H1 (cell line): ENCODE results near the gene DTNB. TPM values are rescaled to one million over a fixed set of nuclear protein-coding genes. Genes with fewer than 3 reads are reported as not detected.

Source experiments
- CTCF ChIA-PET: fragments of 300-600 bp; sonication (Branson Sonifier 250); formaldehyde crosslinking; loops from one replicate; lab custom pipeline; 2021; ENCODE audit not compliant: partially characterized antibody; lab: Charles Lee
- POLR2A ChIA-PET: fragments of 300-600 bp; sonication (Branson Sonifier 250); formaldehyde crosslinking; loops from one replicate; lab custom pipeline; 2021; ENCODE audit warnings: inconsistent platforms; ENCODE audit not compliant: partially characterized antibody; lab: Charles Lee
- DNase-seq, 2 experiments: peaks; one replicate each; pipeline versions ENCODE4 v3.0.0 to v3.0.0-alpha.2; 2010 to 2022; ENCODE audit warnings: low spot score in 2 of 2, low read depth in 1 of 2, mixed read lengths in 1 of 2
- FAIRE-seq: peaks from 2 replicates; lab custom pipeline; 2011; peaks lifted over from hg19 to GRCh38; lab: Jason Lieb, UNC
- H2AFZ ChIP-seq: 2 replicates; pipeline ENCODE4 v1.8.1; 2012; ENCODE audit warnings: low read length, inconsistent platforms
- H2AK5ac ChIP-seq: 2 replicates; pipeline ENCODE4 v1.6.1; 2013; ENCODE audit warnings: low read depth, low read length
- H2BK120ac ChIP-seq: replicated peaks from 2 replicates; pipeline ENCODE3; 2013; ENCODE audit warnings: low read depth, low read length, inconsistent platforms
- H2BK12ac ChIP-seq: 2 replicates; pipeline ENCODE4 v1.6.1; 2013; ENCODE audit warnings: low read depth, low read length
- H2BK15ac ChIP-seq: 2 replicates; pipeline ENCODE4 v1.6.1; 2013; ENCODE audit warnings: low read length
- H2BK20ac ChIP-seq: 2 replicates; pipeline ENCODE4 v1.6.1; 2013; ENCODE audit warnings: low read length
- H2BK5ac ChIP-seq: 2 replicates; pipeline ENCODE4 v1.6.1; 2013; ENCODE audit warnings: low read depth, low read length
- H3K14ac ChIP-seq: 2 replicates; pipeline ENCODE4 v1.6.1; 2013; ENCODE audit warnings: inconsistent platforms; ENCODE audit not compliant: insufficient read length
- H3K18ac ChIP-seq: 2 replicates; pipeline ENCODE4 v1.6.1; 2013; ENCODE audit warnings: low read length; ENCODE audit errors: extremely low read depth
- H3K23ac ChIP-seq: 2 replicates; pipeline ENCODE4 v1.6.1; 2013; ENCODE audit warnings: inconsistent platforms; ENCODE audit not compliant: insufficient read length
- H3K23me2 ChIP-seq: 2 replicates; pipeline ENCODE4 v1.6.1; 2013; ENCODE audit warnings: low read depth, low read length
- H3K27ac ChIP-seq: 2 replicates; pipeline ENCODE4 v1.6.1; 2011; ENCODE audit warnings: low read depth, low read length, inconsistent platforms
- H3K27me3 ChIP-seq, 4 experiments: replicated peaks in 1 of 4; 1 replicate in 1 of 4; 2 replicates in 3 of 4; pipeline versions ENCODE4 v1.6.1 to v1.8.1; 2011 to 2013; ENCODE audit warnings: low read length in 3 of 4, mild to moderate bottlenecking in 3 of 4, inconsistent platforms in 2 of 4, mixed read lengths in 2 of 4, moderate library complexity in 1 of 4; ENCODE audit not compliant: control insufficient read depth in 3 of 4, insufficient read depth in 3 of 4; ENCODE audit errors: extremely low read depth in 1 of 4
- H3K36me3 ChIP-seq, 4 experiments: 2 replicates each; pipeline versions ENCODE4 v1.6.1 to v1.8.1; 2011 to 2013; ENCODE audit warnings: mild to moderate bottlenecking in 4 of 4, low read length in 3 of 4, moderate library complexity in 2 of 4, control low read depth in 1 of 4, inconsistent platforms in 1 of 4; ENCODE audit not compliant: insufficient read depth in 4 of 4, control insufficient read depth in 2 of 4
- H3K4ac ChIP-seq: replicated peaks from 2 replicates; pipeline ENCODE3; 2013; ENCODE audit warnings: low read length, low read depth, mixed read lengths, inconsistent platforms; ENCODE audit not compliant: insufficient read length
- H3K4me1 ChIP-seq, 4 experiments: replicated peaks in 1 of 4; 1 replicate in 1 of 4; 2 replicates in 3 of 4; pipeline versions ENCODE4 v1.6.1 to v1.8.1; 2011 to 2013; ENCODE audit warnings: low read length in 3 of 4, inconsistent platforms in 2 of 4, mixed read lengths in 1 of 4; ENCODE audit not compliant: insufficient read depth in 4 of 4, control insufficient read depth in 3 of 4
- H3K4me2 ChIP-seq, 2 experiments: 2 replicates each; pipeline versions ENCODE4 v1.6.1 to v1.8.1; 2011 to 2013; ENCODE audit warnings: low read depth in 2 of 2, low read length in 2 of 2, control low read depth in 1 of 2, inconsistent platforms in 1 of 2, mild to moderate bottlenecking in 1 of 2; ENCODE audit not compliant: insufficient read depth in 1 of 2
- H3K4me3 ChIP-seq, 4 experiments: fragments of 200-600, 300-600 bp in 1 of 4; sonication (generic), shearing (Covaris generic), sonication (Bioruptor Twin) in 1 of 4; 2 replicates each; pipeline versions ENCODE4 v1.5.1 to v1.8.1; 2011 to 2016; ENCODE audit warnings: low read length in 4 of 4, low read depth in 3 of 4, control low read depth in 2 of 4, inconsistent platforms in 2 of 4, mild to moderate bottlenecking in 2 of 4, mixed read lengths in 1 of 4, moderate library complexity in 1 of 4; ENCODE audit not compliant: insufficient read depth in 2 of 4; ENCODE audit errors: extremely low read depth in 1 of 4
- H3K56ac ChIP-seq: replicated peaks from 2 replicates; pipeline ENCODE3; 2013; ENCODE audit warnings: low read depth, mild to moderate bottlenecking, mixed read lengths, low read length, inconsistent platforms; ENCODE audit not compliant: insufficient read length
- H3K79me1 ChIP-seq: 2 replicates; pipeline ENCODE4 v1.6.1; 2013; ENCODE audit warnings: low read depth, low read length, control low read depth
- H3K79me2 ChIP-seq, 2 experiments: 2 replicates each; pipeline versions ENCODE4 v1.6.1 to v1.8.1; 2012 to 2013; ENCODE audit warnings: low read length in 2 of 2, mild to moderate bottlenecking in 2 of 2, inconsistent platforms in 1 of 2; ENCODE audit not compliant: insufficient read depth in 2 of 2, control insufficient read depth in 1 of 2
- H3K9ac ChIP-seq, 4 experiments: replicated peaks in 1 of 4; 1 replicate in 1 of 4; 2 replicates in 3 of 4; pipeline versions ENCODE4 v1.6.1 to v1.8.1; 2011 to 2013; ENCODE audit warnings: low read depth in 3 of 4, low read length in 3 of 4, control low read depth in 2 of 4, mild to moderate bottlenecking in 2 of 4, moderate library complexity in 2 of 4, inconsistent platforms in 1 of 4; ENCODE audit errors: extremely low read depth in 1 of 4
- H3K9me3 ChIP-seq, 2 experiments: 2 replicates each; pipeline versions ENCODE4 v1.6.1 to v1.8.1; 2012 to 2013; ENCODE audit warnings: mild to moderate bottlenecking in 2 of 2, moderate library complexity in 2 of 2, control low read depth in 1 of 2, inconsistent platforms in 1 of 2, low read depth in 1 of 2, low read length in 1 of 2, mixed read lengths in 1 of 2; ENCODE audit not compliant: insufficient read depth in 2 of 2
- H4K20me1 ChIP-seq, 2 experiments: replicated peaks in 1 of 2; 2 replicates each; pipeline versions ENCODE3 to v1.8.1; 2011 to 2013; ENCODE audit warnings: inconsistent platforms in 2 of 2, low read length in 2 of 2, mild to moderate bottlenecking in 1 of 2; ENCODE audit not compliant: insufficient read depth in 2 of 2, control insufficient read depth in 1 of 2
- H4K5ac ChIP-seq: 2 replicates; pipeline ENCODE4 v1.6.1; 2013; ENCODE audit warnings: low read length, low read depth, mixed read lengths, inconsistent platforms; ENCODE audit not compliant: insufficient read length
- H4K8ac ChIP-seq: 2 replicates; pipeline ENCODE4 v1.8.0; 2013; ENCODE audit warnings: mild to moderate bottlenecking, moderate library complexity, low read length, inconsistent platforms; ENCODE audit not compliant: insufficient read depth; ENCODE audit errors: extremely low read depth
- H4K91ac ChIP-seq: replicated peaks from 2 replicates; pipeline ENCODE3; 2013; ENCODE audit warnings: low read length, mixed read lengths, inconsistent platforms; ENCODE audit not compliant: insufficient read length
- ATF3 ChIP-seq: IDR thresholded peaks from 2 replicates; pipeline ENCODE4 v1.6.1; 2011; ENCODE audit warnings: low read depth, mild to moderate bottlenecking, low read length; ENCODE audit not compliant: insufficient read depth
- CEBPB ChIP-seq: IDR thresholded peaks from 2 replicates; pipeline ENCODE4 v1.6.1; 2012; ENCODE audit warnings: low read depth, low read length
- EZH2 ChIP-seq: fragments of 200-600 bp; sonication (generic); IDR thresholded peaks from 2 replicates; pipeline ENCODE4 v1.7.1; 2012; ENCODE audit warnings: low read depth, mild to moderate bottlenecking, moderate library complexity, low read length, inconsistent platforms; ENCODE audit not compliant: severe bottlenecking
- GABPA ChIP-seq: IDR thresholded peaks from 2 replicates; pipeline ENCODE4 v1.6.1; 2011; ENCODE audit warnings: mild to moderate bottlenecking, low read length, moderate library complexity, borderline replicate concordance; ENCODE audit not compliant: insufficient read depth
- JUND ChIP-seq: IDR thresholded peaks from 2 replicates; pipeline ENCODE4 v1.6.1; 2011; ENCODE audit warnings: mild to moderate bottlenecking, improper control_type of control experiment, low read length
- KDM1A ChIP-seq: fragments of 200-600, 300-600 bp; sonication (generic); IDR thresholded peaks from 2 replicates; pipeline ENCODE4 v1.7.1; 2016; ENCODE audit warnings: mild to moderate bottlenecking, low read length, borderline replicate concordance
- RNF2 ChIP-seq: fragments of 200-900, 300-1000 bp; sonication (generic); IDR thresholded peaks from 2 replicates; pipeline ENCODE4 v1.7.1; 2016; ENCODE audit warnings: borderline replicate concordance, low read depth, mild to moderate bottlenecking, antibody characterized with exemption, low read length; ENCODE audit not compliant: poor library complexity, severe bottlenecking; ENCODE audit errors: missing control alignments
- SAP30 ChIP-seq: fragments of 300-600 bp; sonication (generic); IDR thresholded peaks from 2 replicates; pipeline ENCODE4 v1.7.1; 2012; ENCODE audit warnings: low read length, moderate library complexity, mild to moderate bottlenecking, inconsistent platforms; ENCODE audit not compliant: insufficient read depth, insufficient replicate concordance
- SRF ChIP-seq: IDR thresholded peaks from 2 replicates; pipeline ENCODE4 v1.6.1; 2011; ENCODE audit warnings: mild to moderate bottlenecking, low read depth, low read length, moderate library complexity
- TAF1 ChIP-seq: IDR thresholded peaks from 2 replicates; pipeline ENCODE4 v1.6.1; 2011; ENCODE audit warnings: mild to moderate bottlenecking, low read depth, low read length
- TAF7 ChIP-seq: optimal IDR thresholded peaks from 2 replicates; pipeline ENCODE3; 2011; ENCODE audit warnings: low read depth, mild to moderate bottlenecking, inconsistent platforms, low read length, moderate library complexity, borderline replicate concordance
- WGBS, 2 experiments: shearing (Covaris generic) in 1 of 2; methylation state at CpG; one replicate each; pipeline versions ENCODE4 v1.1.6 to v1.1.7; 2013 to 2015; ENCODE audit warnings: low lambda C conversion rate in 2 of 2, mixed read lengths in 2 of 2, inconsistent platforms in 1 of 2, low coverage in 1 of 2, missing lambda C conversion rate in 1 of 2; ENCODE audit not compliant: insufficient replicate concordance in 2 of 2, insufficient coverage in 1 of 2, insufficient read length in 1 of 2; ENCODE audit errors: extremely low coverage in 1 of 2, missing lambda C conversion rate in 1 of 2; 5-methylcytosine and 5-hydroxymethylcytosine counted together
- polyA plus RNA-seq, 7 experiments: library from polyadenylated mRNA; depleted of rRNA in 3 of 7; stranded (reverse) in 5 of 7; unstranded in 2 of 7; fragments of >200 nt in 5 of 7; fragments of 200-250 nt in 2 of 7; gene quantifications; 1 replicate in 5 of 7; 2 replicates in 1 of 7; 4 replicates in 1 of 7; pipeline versions ENCODE4 v1.2.1 to v1.2.3, GENCODE V29; 2011 to 2013; ENCODE audit warnings: missing spikeins in 2 of 7, mixed read lengths in 2 of 7
- total RNA-seq: library from RNA; stranded (reverse); fragmentation: NEBNext Ultra II Directional; extraction: Animal tissue kit (Norgen Biotek cat#: 25700); gene quantifications from 2 replicates; pipeline ENCODE4 v1.2.1, GENCODE V29; 2021

Gene DTNB
- total and polyA plus RNA-seq, 2 of the 8 experiments (the other 6 are each of a cell fraction or from before 2014, with no cell fraction given) = 39.6 to 49.5 TPM

GRCh38 chr2:25481381-25482300, 191.7 kb downstream of the DTNB start:
- Histone ChIP-seq H2BK5ac (no peak overlapping the region), H3K4me1 (no peaks in the 10 kb centered on the region), H2BK20ac (no peak overlapping the region), H3K79me1 (no peaks in the 10 kb centered on the region), H3K4me2 (no peak overlapping the region), H3K23me2 (no peaks in the 10 kb centered on the region), H4K5ac (no peak overlapping the region), H3K23ac (no peak overlapping the region), H4K8ac (no peak overlapping the region), H2AFZ (no peak overlapping the region), H3K18ac (no peak overlapping the region), H3K9ac (no peak overlapping the region), H3K79me2 (no peaks in the 10 kb centered on the region), H2BK120ac (no peak overlapping the region), H3K56ac (no peak overlapping the region), H3K27me3 (no peaks in the 10 kb centered on the region), H3K27ac (no peak overlapping the region), H4K91ac (no peak overlapping the region), H2AK5ac (no peak overlapping the region), H3K36me3 (no peaks in the 10 kb centered on the region), H3K4me3 (no peak overlapping the region), H3K9me3 (no peaks in the 10 kb centered on the region), H3K4ac (no peak overlapping the region), H2BK12ac (no peak overlapping the region), H3K14ac (no peak overlapping the region), H2BK15ac (no peak overlapping the region), H4K20me1 (peaks cover 0 to 4% of the 10 kb centered on the region in 2 experiments)
- POLR2A ChIA-PET = no interaction called here
- FAIRE-seq (no peak), DNase-seq (no peak)
- CTCF ChIA-PET = no interaction called here
- 90% methylated on average over 4 of the region's 4 CpGs; no CpG with 5 or more reads in 1 of the 2 experiments for WGBS, 2 experiments
- TF ChIP-seq SAP30 (no peak), CEBPB (no peak), JUND (no peak), GABPA (no peak), KDM1A (no peak), TAF7 (no peak), SRF (no peak), ATF3 (no peak), TAF1 (no peak), RNF2 (no peak), EZH2 (no peak)
